ENCODE data around the gene ACAA1.

ACAA1 gene

GRCh38 chr3:38158472-38158871 lies 21.5 kb upstream of the ACAA1 start:
- no peak overlapping the region for H3K27ac ChIP-seq
- TF ChIP-seq ZFX (IDR thresholded peaks at IDR 0.05): no peak
- no peak for TF ChIP-seq CTCF (conservative IDR thresholded peaks at IDR 0.05)

DNA sequence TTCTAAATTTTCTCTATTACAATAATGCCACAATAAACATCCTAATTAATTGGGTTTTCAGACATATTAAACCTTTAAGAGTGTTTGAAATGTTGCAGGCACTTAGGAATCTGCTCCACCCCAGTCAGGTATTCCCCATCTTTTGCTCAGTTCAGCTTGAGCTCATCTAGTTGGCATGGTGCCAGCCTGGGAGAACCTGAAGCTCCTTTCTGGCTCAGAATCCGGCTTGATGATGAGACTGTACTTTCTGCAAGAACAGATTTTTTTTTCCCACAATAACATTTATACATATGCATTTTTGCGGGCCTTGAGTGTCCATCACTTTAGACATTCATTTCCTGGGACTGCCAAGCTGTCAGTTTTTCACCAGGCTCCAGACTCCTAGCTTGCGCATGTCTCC lies 20.7 kb upstream of the ACAA1 start:
- no peak overlapping the region for H3K27ac ChIP-seq
- TF ChIP-seq CTCF (conservative IDR thresholded peaks at IDR 0.05): no peak

DNA sequence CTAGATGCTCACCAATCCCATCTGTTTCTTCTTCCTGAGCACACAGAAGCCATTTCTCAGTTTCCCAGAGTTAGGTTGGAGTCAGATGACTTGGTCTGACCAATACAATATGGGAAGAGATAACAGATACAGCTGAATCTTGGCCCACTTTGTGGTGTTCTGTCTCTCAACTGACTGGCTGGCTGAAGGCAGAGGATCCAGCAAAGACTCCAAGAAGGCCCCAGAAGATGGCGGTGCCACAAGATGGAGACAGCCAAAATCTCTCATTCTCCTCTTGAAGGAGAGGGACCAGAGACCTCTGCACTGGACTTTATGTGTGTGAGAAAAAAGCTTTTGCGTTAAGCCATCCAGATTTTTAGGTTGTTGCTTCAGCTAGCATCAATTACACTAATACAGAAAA lies 20.2 kb upstream of the ACAA1 start:
- TF ChIP-seq CTCF (conservative IDR thresholded peaks at IDR 0.05) (no peak), ZFX (IDR thresholded peaks at IDR 0.05) (no peak)
- H3K27ac ChIP-seq: no peak overlapping the region

GRCh38 chr3:38155825-38156224 lies 18.9 kb upstream of the ACAA1 start:
- no peak for TF ChIP-seq ZFX (IDR thresholded peaks at IDR 0.05)
- TF ChIP-seq CTCF (conservative IDR thresholded peaks at IDR 0.05): no peak
- no peak overlapping the region for H3K27ac ChIP-seq

- no peak for TF ChIP-seq ZFX (IDR thresholded peaks at IDR 0.05)
- no peak for TF ChIP-seq CTCF (conservative IDR thresholded peaks at IDR 0.05)
- H3K27ac ChIP-seq: no peak overlapping the region
Observed at GRCh38 chr3:38154625-38155255, 17.8 kb upstream of the ACAA1 start.

GRCh38 chr3:38154033-38154494 lies 17.1 kb upstream of the ACAA1 start:
- no peak for TF ChIP-seq ZFX (IDR thresholded peaks at IDR 0.05)
- TF ChIP-seq CTCF (conservative IDR thresholded peaks at IDR 0.05): no peak
- H3K27ac ChIP-seq: no peak overlapping the region

DNA sequence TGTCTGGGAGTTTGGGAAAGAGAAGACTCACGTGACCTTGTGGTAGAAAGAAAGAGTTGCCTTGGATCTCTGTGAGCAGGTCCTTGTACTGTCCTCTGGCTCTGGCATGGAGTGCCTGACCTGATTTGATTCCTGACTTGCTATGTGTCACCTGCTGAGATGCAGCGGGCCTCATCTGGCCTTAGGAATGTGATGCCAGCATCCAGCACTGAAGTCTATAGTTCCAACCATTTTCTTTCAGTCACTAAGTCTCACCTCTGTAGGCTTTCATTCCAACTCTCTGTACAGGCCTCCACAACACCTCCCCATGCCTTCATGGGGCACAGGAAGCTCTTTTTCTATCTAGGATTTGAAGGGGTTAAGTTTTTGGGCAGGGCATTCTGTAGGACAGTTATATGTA lies 16.3 kb upstream of the ACAA1 start:
- H3K27ac ChIP-seq: no peak overlapping the region
- no peak for TF ChIP-seq CTCF (conservative IDR thresholded peaks at IDR 0.05)
- TF ChIP-seq ZFX (IDR thresholded peaks at IDR 0.05): no peak

All from C4-2B (cell line).